ENCODE measurements around the gene GLB1L. TPM values are rescaled to one million over a fixed set of nuclear protein-coding genes. Genes with fewer than 3 reads are reported as not detected.

Gene GLB1L
- total RNA-seq, 6 experiments from 2014 or later, result 2.1 to 4.2 (median 2.8) TPM

DNA sequence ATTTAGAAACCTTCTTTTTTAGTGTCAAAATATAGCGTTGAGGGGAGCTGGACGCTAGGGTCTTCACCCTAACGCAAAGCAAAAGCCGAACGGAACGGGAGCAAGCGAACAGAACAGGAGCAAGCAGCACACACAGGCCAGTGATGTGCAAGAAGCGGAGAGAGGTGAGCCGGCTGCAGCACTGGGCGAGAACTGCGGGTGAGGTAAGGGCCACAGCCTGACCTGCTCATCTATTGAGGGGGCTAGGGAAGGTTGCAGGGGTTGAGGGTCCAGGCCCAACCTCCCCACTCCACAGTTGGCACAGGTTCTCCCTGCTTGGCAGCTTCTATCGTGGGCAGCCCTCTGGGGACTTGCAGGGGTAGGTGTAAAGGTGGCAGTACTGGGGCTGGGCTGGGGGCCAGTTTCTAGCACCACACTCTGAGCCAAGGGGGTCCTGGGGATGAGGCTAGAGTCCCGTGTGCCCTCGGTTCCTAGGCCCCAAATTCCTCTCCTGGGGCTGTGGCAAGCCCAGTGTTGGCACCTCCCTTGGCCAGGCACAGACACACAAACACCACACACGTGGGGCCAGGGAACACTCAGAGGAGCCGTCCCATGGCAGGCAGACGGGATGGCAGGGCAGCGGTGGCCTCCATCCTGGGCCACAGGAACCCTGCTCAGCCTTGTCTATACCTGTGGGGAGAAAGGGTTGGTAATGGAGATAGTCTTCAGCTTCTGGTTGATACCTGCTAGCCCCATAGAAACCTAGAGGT is 25.3 kb downstream of the GLB1L start:
- 85% methylated on average over 11 of the region's 18 CpGs for WGBS (ENCODE audit: insufficient coverage, low coverage, low lambda C conversion rate, missing lambda C conversion rate)
- intact Hi-C loops (cut with DNase I), result loop anchor here in 1 of 2 donors (5.0 to 10.0 kb wide), 2 partner anchors 43 to 75 kb away; partner anchors contain the start of genes CNPPD1 and RETREG2

DNA sequence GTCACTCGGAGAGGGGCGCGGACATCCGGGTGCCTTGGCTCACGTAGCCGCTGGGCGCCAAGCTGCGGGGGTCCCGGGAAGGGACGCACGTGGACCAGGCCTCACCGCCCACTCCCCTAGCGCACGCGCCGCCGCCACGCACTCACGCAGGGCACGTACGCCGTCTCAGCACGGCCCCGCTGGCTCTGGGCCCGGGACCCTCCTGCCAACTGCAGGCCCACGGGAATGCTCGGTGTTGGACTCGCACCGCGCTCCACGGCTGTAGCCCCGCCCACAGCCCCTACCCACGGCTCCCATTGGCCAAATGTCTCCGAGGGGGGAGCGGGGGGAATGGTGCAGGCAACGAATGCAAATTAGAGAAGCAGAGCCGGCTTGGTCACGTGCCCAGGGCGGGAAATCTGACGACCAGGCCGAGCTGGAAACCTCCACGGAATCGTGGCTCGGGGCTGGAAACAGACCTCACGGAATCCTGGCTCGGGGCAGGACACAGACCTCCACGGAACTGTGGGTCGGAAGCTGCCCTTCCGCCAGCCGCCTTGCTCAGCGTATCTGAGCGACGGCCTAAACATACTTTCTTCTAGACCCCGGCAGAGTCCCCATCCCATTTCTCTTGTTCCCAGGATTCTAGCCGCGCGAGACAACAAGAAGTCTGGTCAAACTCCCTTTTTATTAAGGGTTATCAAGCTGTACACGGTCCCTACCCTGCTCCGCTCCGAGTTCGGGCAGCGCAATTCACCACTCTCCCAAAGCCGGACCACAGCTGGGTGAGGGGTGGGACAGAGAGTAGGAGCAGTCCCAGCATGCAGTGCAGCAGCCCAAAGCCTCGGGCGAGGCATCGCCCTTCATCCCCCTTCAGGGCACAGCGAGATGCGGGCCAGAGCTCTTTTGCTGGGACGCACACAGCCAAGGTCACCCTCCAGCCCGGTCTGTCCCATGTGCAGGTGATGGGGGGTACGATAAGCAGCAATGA is 26.2 kb downstream of the GLB1L start, which contains the start of gene ABCB6:
Gene ABCB6, minus strand, starts transcription at position 227 of the 970 bp plus-strand sequence. CDS start 285 bp downstream, outside the sequence.
- WGBS (ENCODE audit: insufficient coverage, low coverage, low lambda C conversion rate, missing lambda C conversion rate), result 42% methylated on average over 23 of the region's 71 CpGs
- H3K36me3 ChIP-seq, result peaks cover 6 to 53% (median 25%) of the 10 kb centered on the region in 4 donors
- intact Hi-C loops (cut with DNase I), result loop anchor here in 1 of 2 donors (5.0 kb wide), 1 partner anchor 42 kb away; the partner anchor contains the start of genes CNPPD1 and RETREG2

More for the DNA sequence above, 25.3 kb downstream of the GLB1L start:
- Histone ChIP-seq H3K36me3 (peaks cover 10 to 53% (median 31%) of the 10 kb centered on the region in 4 donors), H3K4me3 (no peak overlapping the region), H3K4me1 (peaks cover 0 to 23% (median 11%) of the 10 kb centered on the region in 4 donors), H3K27ac (no peak overlapping the region), H3K27me3 (no peaks in the 10 kb centered on the region), H3K9me3 (no peaks in the 10 kb centered on the region)
- no peak for TF ChIP-seq POLR2A (IDR thresholded peaks at IDR 0.05)
- TF ChIP-seq, protein P1, sequence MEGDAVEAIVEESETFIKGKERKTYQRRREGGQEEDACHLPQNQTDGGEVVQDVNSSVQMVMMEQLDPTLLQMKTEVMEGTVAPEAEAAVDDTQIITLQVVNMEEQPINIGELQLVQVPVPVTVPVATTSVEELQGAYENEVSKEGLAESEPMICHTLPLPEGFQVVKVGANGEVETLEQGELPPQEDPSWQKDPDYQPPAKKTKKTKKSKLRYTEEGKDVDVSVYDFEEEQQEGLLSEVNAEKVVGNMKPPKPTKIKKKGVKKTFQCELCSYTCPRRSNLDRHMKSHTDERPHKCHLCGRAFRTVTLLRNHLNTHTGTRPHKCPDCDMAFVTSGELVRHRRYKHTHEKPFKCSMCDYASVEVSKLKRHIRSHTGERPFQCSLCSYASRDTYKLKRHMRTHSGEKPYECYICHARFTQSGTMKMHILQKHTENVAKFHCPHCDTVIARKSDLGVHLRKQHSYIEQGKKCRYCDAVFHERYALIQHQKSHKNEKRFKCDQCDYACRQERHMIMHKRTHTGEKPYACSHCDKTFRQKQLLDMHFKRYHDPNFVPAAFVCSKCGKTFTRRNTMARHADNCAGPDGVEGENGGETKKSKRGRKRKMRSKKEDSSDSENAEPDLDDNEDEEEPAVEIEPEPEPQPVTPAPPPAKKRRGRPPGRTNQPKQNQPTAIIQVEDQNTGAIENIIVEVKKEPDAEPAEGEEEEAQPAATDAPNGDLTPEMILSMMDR (IDR thresholded peaks at IDR 0.05), result no peak
- no peak for ATAC-seq
- no peak for DNase-seq

DNA sequence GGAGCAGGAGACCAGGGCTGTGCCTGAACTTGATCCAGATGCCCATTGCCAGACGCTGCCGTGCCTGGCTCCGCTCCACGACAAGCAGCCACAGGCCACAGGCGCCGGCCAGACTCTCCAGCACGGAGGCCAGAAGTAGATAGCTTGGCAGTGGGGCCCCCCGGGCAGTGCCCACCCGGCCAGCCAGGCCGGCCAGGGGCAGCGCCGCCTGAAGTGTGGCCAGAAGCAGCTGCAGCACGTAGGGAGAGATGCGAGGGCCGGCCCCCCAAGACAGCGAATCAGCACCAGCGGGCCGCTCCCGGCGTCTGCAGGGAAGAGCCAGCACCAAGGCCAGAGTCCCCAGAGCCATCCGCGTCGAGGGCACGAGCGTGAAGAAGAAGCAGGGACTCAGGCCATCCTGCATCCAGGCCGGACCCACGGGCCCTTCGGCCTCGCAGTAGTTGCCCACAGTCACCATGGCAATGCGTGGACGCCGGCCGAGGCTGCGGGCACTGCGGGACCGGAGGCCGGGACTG is 27.0 kb downstream of the GLB1L start:
- H3K36me3 ChIP-seq, result peaks cover 0 to 53% (median 19%) of the 10 kb centered on the region in 4 donors
- WGBS (ENCODE audit: insufficient coverage, low coverage, low lambda C conversion rate, missing lambda C conversion rate), result 3% methylated on average over 9 of the region's 37 CpGs
- H3K27me3 ChIP-seq, result no peaks in the 10 kb centered on the region
- DNase-seq, result peak; percentile 69 to 87 (median 84)
- H3K4me3 ChIP-seq, result peak overlapping the region; percentile 54 to 72 (median 59)
- intact Hi-C loops (cut with DNase I), result loop anchor here in 1 of 2 donors (5.0 kb wide), 1 partner anchor 41 kb away; the partner anchor contains the start of genes CNPPD1 and RETREG2
- H3K4me1 ChIP-seq, result peaks cover 0 to 23% (median 11%) of the 10 kb centered on the region in 4 donors
- H3K9me3 ChIP-seq, result no peaks in the 10 kb centered on the region
- no peak for TF ChIP-seq POLR2A (IDR thresholded peaks at IDR 0.05)
- TF ChIP-seq, protein P1 (IDR thresholded peaks at IDR 0.05), result no peak
- peak; percentile 46 to 70 (median 64) for ATAC-seq
- H3K27ac ChIP-seq, result peak overlapping the region; percentile 68 to 85 (median 76)

More for the DNA sequence above, 26.2 kb downstream of the GLB1L start, which contains the start of gene ABCB6:
- Histone ChIP-seq H3K9me3 (no peaks in the 10 kb centered on the region), H3K27ac (peak within 1 kb of the TSS; percentile 68 to 85 (median 76)), H3K27me3 (no peaks in the 10 kb centered on the region), H3K4me3 (peak within 1 kb of the TSS; percentile 54 to 72 (median 59)), H3K4me1 (peaks cover 0 to 23% (median 11%) of the 10 kb centered on the region in 4 donors)
- DNase-seq (peak; percentile 96 to 99 (median 98)), ATAC-seq (peak; percentile 88 to 94 (median 92))
- TF ChIP-seq POLR2A (IDR thresholded peaks at IDR 0.05), result peak; percentile 63
- TF ChIP-seq, protein P1 (IDR thresholded peaks at IDR 0.05), result no peak

DNA sequence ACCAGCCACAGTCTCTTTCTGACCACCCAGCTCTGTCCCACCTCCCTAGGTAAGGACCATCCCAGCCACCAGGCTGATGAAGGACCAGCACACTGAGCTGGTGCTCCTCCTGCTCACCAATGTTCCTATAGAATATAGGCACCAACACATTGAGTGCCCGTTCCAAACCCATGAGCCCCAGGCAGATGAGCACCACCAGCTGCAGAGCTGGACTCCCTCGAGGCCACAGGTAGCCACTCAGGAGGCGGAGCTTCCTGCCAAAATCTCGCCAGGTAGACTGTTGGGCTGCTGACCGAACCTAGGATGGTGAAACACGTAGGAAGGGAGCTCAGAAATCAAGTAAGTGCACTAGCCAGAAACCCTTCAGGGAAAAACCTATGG is 28.7 kb downstream of the GLB1L start:
- intact Hi-C loops (cut with DNase I), result loop anchor here in 1 of 2 donors (5.0 kb wide), 1 partner anchor 39 kb away; the partner anchor contains the start of genes CNPPD1 and RETREG2
- 85% methylated on average over 2 of the region's 6 CpGs for WGBS (ENCODE audit: insufficient coverage, low coverage, low lambda C conversion rate, missing lambda C conversion rate)
- no peaks in the 10 kb centered on the region for H3K9me3 ChIP-seq
- DNase-seq (no peak), ATAC-seq (no peak)
- H3K27me3 ChIP-seq, result no peaks in the 10 kb centered on the region
- TF ChIP-seq, protein P1 (IDR thresholded peaks at IDR 0.05), result no peak
- no peak for TF ChIP-seq POLR2A (IDR thresholded peaks at IDR 0.05)
- H3K4me1 ChIP-seq, result peaks cover 0 to 23% (median 11%) of the 10 kb centered on the region in 4 donors
- H3K4me3 ChIP-seq, result no peak overlapping the region
- no peak overlapping the region for H3K27ac ChIP-seq
- peaks cover 0 to 50% (median 8%) of the 10 kb centered on the region in 4 donors for H3K36me3 ChIP-seq

Measured in right lobe of liver (tissue), 6 donors.